ENCODE data around the gene POLL. TPM values are rescaled to one million over a fixed set of nuclear protein-coding genes. Genes with fewer than 3 reads are reported as not detected.

Gene POLL
- total RNA-seq, 1 donor from 2014 or later = 30.4 TPM

GRCh38 chr10:101529207-101529606 is 58.9 kb downstream of the POLL start:
- H3K9me3 ChIP-seq = no peaks in the 10 kb centered on the region
- no peak for DNase-seq
- no peak overlapping the region for H3K27ac ChIP-seq
- H3K27me3 ChIP-seq = no peaks in the 10 kb centered on the region
- no peak for TF ChIP-seq CTCF (IDR thresholded peaks at IDR 0.05)
- peaks cover 14% of the 10 kb centered on the region for H3K36me3 ChIP-seq
- intact Hi-C loops (cut with DNase I) = no loop called here
- no peak for ATAC-seq
- H3K4me3 ChIP-seq = no peak overlapping the region
- no peaks in the 10 kb centered on the region for H3K4me1 ChIP-seq

Small RNAs within 50 kb of the gene (microRNA-seq; reads per million reads assigned to microRNA genes)
- gene MIR3158-1 (ENCODE audit: borderline microRNAs expressed) (not detected), gene MIR3158-2 (ENCODE audit: borderline microRNAs expressed) (not detected)

Other genes starting within 250 kb of the POLL start
- 18.2 TPM for gene BTRC, start 234.1 kb downstream of the POLL start, total RNA-seq
- 7.2 TPM for gene DPCD, start 64 bp upstream of the POLL start, total RNA-seq
- gene FBXW4, start 106.9 kb upstream of the POLL start, total RNA-seq = 94.3 TPM
- 1.2 TPM for gene FGF8, start 187.9 kb upstream of the POLL start, total RNA-seq
- 18.0 TPM for gene NPM3, start 195.2 kb upstream of the POLL start, total RNA-seq
- gene OGA, start 230.2 kb upstream of the POLL start, total RNA-seq = 91.6 TPM